ENCODE data around the gene ARX.
A peak's percentile ranks its signal among the peaks of the same experiment; 100 is the strongest.

Gene ARX

GRCh38 chrX:25043192-25043591, 27.4 kb upstream of the ARX start:
- no peak for TF ChIP-seq CTCF (conservative IDR thresholded peaks at IDR 0.05; ENCODE audit: low read depth, low read length)
- H3K4me3 ChIP-seq (ENCODE audit: low read depth, low read length): no peak overlapping the region
- no peak for DNase-seq (ENCODE audit: low read depth)

- no peak for TF ChIP-seq CTCF (conservative IDR thresholded peaks at IDR 0.05; ENCODE audit: low read depth, low read length)
- H3K4me3 ChIP-seq (ENCODE audit: low read depth, low read length): no peak overlapping the region
- no peak for DNase-seq (ENCODE audit: low read depth)
Observed at GRCh38 chrX:25039036-25039435, 23.3 kb upstream of the ARX start.

- no peak overlapping the region for H3K4me3 ChIP-seq (ENCODE audit: low read depth, low read length)
- TF ChIP-seq CTCF (conservative IDR thresholded peaks at IDR 0.05; ENCODE audit: low read depth, low read length): peak; percentile 60
- DNase-seq (ENCODE audit: low read depth): peak; percentile 61
Observed at GRCh38 chrX:25034889-25035288, 19.1 kb upstream of the ARX start.

GRCh38 chrX:25029288-25029825, 13.6 kb upstream of the ARX start:
- H3K4me3 ChIP-seq (ENCODE audit: low read depth, low read length): no peak overlapping the region
- no peak for TF ChIP-seq CTCF (conservative IDR thresholded peaks at IDR 0.05; ENCODE audit: low read depth, low read length)
- DNase-seq (ENCODE audit: low read depth): no peak

- TF ChIP-seq CTCF (conservative IDR thresholded peaks at IDR 0.05; ENCODE audit: low read depth, low read length): no peak
- H3K4me3 ChIP-seq (ENCODE audit: low read depth, low read length): no peak overlapping the region
- peak; percentile 41 for DNase-seq (ENCODE audit: low read depth)
Observed at GRCh38 chrX:25028726-25029125, 13.0 kb upstream of the ARX start.

GRCh38 chrX:25026576-25026975, 10.8 kb upstream of the ARX start:
- DNase-seq (ENCODE audit: low read depth): no peak
- TF ChIP-seq CTCF (conservative IDR thresholded peaks at IDR 0.05; ENCODE audit: low read depth, low read length): no peak
- no peak overlapping the region for H3K4me3 ChIP-seq (ENCODE audit: low read depth, low read length)

- H3K4me3 ChIP-seq (ENCODE audit: low read depth, low read length): no peak overlapping the region
- no peak for TF ChIP-seq CTCF (conservative IDR thresholded peaks at IDR 0.05; ENCODE audit: low read depth, low read length)
Observed at GRCh38 chrX:25025615-25026014, 9.8 kb upstream of the ARX start.

More at GRCh38 chrX:25025615-25026014, 9.8 kb upstream of the ARX start:
- no peak for DNase-seq (ENCODE audit: low read depth)

Measured in choroid plexus epithelial cell (primary cell).